Measurements from ENCODE around the gene TM9SF1.

The TM9SF1 gene

DNA sequence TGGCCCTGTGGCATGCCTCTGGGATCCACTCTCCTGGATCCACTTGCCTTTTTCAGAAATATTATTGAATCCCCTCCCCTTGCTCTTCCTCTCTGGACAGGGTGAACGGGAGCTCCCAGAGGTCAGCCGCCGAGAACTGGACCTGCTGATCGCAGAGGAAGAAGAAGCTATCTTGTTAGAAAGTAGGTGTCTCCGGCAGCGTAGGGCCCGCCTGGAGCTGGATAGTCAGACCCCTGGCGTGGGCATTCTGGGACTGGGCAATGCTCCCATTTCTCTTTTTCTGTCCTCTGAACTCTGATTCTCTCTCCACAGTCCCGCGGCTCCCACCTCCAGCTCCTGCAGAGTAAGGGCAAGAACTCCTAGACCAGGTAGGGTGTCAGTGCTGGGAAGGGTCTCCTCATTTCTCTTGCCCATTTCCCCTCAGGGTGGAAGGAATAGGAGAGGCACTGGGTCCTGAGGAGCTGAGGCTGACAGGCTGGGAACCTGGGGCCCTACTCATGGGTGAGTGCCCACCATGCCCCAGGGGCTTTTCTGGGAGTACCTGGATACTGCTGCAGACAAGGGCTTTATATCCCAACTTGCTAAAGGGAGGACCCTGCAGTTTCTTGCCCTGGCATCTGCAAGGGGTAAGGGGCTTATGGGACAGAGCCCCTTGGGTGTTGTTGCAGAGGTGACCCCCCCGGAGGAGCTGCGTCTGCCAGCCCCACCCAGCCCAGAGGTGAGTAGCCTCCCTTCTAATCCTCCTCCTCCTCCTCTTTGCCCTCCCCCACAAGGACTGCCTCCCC lies 18.0 kb downstream of the TM9SF1 start:
- DNase-seq = no peak

GRCh38 chr14:24176599-24176998 lies 18.6 kb downstream of the TM9SF1 start:
- DNase-seq = no peak

DNA sequence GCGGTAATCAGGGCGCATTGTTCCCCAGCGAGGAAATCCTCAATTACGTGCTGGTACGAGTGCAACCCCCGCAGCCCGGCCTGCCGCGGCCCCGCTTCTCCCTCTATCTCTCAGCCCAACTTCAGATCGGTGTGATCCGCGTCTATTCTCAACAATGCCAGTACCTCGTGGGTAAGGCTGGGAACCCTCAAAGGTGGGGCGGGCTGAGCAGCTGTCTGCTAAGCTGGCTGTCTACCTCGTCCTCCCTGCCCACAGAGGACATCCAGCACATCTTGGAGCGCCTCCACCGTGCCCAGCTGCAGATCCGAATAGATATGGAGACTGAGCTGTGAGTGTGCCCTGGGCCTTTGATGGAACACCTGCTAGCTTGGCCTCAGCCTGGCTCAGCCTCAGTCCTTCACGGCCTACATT lies 22.4 kb downstream of the TM9SF1 start:
- no peak for DNase-seq

GRCh38 chr14:24172261-24172860 lies 22.9 kb downstream of the TM9SF1 start:
- no peak for DNase-seq

GRCh38 chr14:24171422-24172260 lies 23.6 kb downstream of the TM9SF1 start, which contains the start of gene REC8:
Gene REC8, plus strand, starts transcription at chr14:24172080. Its CDS starts 473 bp downstream, at chr14:24172553.
- DNase-seq = peak; percentile 87

DNA sequence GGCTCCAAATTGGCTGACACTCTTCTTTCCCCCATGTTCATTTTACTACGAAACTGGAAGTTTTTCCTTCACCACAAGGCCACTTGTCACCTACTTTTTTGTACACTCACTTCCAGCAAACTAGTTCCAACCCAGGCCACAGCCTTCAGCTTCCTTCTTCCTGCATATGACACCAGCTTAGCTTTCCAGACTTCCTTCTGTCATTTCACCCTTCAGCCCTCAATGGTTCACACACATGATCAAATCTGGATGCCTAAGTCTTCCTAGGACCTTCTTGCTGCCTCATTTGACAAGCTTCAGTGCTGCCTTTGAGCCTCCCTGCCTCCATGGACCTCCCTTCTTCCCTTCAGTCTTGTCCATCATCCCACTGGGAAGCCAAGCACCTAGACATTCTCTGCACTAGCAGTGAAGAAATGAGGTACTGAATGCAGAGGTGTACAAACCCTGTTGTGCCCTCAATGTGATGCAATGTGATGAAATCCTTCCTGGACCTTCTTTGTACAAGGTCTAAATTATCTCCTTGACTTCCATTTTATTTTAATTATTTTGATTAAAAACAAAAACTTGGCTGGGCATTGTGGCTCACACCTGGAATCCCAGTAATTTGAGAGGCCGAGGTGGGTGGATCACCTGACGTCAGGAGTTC lies 27.6 kb downstream of the TM9SF1 start:
- DNase-seq = no peak

DNA sequence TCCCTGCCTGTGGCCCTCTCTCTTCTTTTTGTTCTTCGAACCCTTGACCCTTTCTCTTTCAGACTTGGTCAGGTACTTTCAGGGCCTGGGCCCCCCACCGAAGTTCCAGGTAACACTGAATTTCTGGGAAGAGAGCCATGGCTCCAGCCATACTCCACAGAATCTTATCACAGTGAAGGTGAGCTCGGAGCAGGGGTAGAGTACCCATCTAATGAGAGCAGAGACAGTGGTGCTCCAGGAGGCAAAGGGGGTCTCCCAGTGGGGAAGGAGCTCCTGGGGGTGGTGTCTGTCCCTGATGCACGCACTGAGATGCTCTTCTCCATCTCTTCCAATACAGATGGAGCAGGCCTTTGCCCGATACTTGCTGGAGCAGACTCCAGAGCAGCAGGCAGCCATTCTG lies 29.5 kb downstream of the TM9SF1 start:
- DNase-seq = no peak

DNA sequence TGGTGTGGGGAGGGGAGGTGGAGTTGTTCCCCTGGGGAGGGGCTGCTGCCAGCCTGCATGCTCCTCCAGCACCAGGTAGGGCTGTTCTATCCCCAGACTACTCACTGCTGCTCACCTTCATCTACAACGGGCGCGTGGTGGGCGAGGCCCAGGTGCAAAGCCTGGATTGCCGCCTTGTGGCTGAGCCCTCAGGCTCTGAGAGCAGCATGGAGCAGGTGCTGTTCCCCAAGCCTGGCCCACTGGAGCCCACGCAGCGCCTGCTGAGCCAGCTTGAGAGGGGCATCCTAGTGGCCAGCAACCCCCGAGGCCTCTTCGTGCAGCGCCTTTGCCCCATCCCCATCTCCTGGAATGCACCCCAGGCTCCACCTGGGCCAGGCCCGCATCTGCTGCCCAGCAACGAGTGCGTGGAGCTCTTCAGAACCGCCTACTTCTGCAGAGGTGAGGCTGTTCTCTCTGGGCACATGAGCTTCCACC lies 30.7 kb downstream of the TM9SF1 start:
- DNase-seq = no peak

GRCh38 chr14:24162093-24162492 lies 33.1 kb downstream of the TM9SF1 start:
- no peak for DNase-seq

DNA sequence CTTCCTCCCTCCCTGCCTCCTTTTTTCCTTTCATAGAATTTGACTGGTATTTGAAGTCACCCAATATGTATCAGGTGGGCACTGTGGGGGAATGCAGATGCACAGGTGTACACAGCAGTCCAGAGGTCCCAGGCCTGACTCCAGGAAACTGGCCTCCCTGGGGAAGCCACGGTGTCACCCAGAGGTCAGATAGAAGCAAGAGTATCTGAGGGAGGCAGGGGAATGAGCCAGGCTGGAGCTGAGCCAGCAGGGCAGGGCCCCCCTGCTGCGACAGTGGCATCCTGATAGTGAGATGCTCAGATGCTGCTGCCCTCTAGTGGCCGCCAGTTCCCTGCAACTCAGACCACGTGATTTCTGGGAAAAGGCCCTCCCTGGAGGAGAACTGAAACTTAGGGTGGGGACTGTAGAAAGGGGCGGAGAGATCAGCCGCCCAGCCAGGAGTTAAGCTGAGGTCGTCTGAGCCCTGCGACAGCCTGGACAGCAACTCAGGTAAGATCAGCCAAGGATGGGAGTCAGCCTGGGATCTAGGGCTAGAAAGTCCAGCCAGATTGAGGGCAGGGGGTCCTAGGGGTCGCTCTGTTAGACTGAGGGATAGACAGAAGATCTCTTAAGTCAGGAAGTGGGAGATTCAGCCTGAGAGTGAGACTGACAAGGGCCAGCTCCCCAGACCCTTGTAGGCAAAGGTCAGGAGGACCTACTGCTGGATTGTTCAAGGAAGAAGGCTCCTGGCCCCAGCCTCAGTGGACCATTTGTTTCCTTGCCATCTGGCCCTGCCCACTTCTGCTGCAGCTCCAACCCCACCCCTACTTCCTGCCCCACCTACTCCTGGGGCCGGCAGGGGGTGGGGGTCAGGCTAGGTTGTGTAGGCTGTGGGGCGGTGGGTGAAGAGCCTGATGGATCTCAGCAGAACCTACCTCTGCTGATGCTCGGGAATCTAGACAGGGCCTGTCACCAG lies 34.1 kb downstream of the TM9SF1 start, which contains the start of gene IRF9:
TSS of gene IRF9 (plus strand) at position 416 of the 955 bp plus-strand sequence. CDS start 880 bp downstream, outside the sequence.
- peak; percentile 100 for DNase-seq

- DNase-seq = no peak
Observed at GRCh38 chr14:24160499-24160849, 34.8 kb downstream of the TM9SF1 start.

DNA sequence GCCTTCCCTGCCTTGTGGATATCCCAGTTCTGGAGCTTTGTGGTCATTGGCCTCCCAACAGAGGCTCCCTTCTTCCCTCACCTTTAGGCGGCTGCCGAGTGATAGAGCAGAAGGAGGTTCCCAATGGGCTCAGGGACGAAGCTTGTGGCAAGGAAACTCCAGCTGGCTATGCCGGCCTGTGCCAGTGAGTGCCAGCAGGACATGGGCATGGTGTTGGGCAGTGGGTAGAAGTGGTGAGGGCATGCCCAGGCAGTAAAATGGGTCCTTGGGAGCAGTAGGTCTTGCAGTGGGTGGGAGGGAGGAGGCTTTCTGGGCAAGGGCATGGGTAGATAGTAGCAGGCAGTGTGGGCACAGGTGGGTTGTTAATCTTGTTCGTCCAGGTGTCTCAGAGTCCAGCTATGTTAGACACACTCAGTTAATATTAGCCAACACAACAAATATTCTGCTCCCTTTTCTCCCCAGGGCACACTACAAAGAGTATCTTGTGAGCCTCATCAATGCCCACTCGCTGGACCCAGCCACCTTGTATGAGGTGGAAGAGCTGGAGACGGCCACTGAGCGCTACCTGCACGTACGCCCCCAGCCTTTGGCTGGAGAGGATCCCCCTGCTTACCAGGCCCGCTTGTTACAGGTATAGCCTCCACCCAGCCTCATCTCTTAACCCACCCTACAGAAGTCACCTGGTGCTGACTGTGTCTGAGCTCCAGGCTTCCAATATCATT lies 35.3 kb downstream of the TM9SF1 start:
- no peak for DNase-seq

DNA sequence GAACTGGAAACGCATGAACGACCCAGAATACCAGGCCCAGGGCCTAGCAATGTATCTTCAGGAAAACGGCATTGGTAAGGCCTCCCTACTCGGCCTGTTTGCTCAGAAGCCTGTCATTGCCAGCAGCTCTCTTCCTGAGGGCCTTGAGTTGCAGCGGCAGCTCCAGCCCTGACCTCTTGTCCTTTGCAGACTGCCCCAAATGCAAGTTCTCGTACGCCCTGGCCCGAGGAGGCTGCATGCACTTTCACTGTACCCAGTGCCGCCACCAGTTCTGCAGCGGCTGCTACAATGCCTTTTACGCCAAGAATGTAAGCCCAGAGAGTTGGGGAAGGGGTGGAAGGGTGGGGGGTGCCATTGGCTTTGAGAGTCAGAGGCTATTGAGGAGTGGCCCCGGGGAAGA lies 37.9 kb downstream of the TM9SF1 start:
- DNase-seq = no peak

GRCh38 chr14:24156840-24157239 lies 38.4 kb downstream of the TM9SF1 start:
- DNase-seq = no peak

- no peak for DNase-seq
Observed at GRCh38 chr14:24155100-24155499, 40.1 kb downstream of the TM9SF1 start.

- DNase-seq = no peak
Observed at GRCh38 chr14:24151404-24152080, 43.7 kb downstream of the TM9SF1 start.

DNA sequence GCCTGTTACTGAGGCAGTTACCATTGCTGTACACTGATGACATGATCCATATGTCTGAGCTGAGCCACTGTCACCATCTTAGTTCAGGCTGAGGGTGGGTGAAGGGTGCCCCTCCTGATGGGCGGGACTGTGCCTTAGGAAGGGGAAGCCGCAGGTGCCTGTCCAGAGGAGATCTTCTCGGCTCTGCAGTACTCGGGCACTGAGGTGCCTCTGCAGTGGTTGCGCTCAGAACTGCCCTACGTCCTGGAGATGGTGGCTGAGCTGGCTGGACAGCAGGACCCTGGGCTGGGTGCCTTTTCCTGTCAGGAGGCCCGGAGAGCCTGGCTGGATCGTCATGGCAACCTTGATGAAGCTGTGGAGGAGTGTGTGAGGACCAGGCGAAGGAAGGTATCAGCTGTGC lies 44.2 kb downstream of the TM9SF1 start:
- DNase-seq = no peak

DNA sequence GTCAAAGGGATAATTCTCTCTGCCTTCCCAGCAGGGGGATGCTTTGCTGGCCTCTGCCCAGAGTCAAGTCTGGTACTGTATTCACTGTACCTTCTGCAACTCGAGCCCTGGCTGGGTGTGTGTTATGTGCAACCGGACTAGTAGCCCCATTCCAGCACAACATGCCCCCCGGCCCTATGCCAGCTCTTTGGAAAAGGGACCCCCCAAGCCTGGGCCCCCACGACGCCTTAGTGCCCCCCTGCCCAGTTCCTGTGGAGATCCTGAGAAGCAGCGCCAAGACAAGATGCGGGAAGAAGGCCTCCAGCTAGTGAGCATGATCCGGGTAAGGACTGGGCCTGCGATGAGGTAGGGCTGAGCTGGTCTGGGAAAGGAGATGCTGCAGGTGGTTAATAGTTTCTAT lies 44.7 kb downstream of the TM9SF1 start:
- DNase-seq = no peak

DNA sequence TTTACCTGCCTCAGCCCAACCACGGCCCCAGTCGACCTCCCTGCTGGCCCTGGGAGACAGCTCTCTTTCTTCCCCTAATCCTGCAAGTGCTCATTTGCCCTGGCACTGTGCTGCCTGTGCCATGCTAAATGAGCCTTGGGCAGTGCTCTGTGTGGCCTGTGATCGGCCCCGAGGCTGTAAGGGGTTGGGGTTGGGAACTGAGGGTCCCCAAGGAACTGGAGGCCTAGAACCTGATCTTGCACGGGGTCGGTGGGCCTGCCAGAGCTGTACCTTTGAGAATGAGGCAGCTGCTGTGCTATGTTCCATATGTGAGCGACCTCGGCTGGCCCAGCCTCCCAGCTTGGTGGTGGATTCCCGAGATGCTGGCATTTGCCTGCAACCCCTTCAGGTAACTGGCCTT lies 45.2 kb downstream of the TM9SF1 start:
- DNase-seq = no peak

DNA sequence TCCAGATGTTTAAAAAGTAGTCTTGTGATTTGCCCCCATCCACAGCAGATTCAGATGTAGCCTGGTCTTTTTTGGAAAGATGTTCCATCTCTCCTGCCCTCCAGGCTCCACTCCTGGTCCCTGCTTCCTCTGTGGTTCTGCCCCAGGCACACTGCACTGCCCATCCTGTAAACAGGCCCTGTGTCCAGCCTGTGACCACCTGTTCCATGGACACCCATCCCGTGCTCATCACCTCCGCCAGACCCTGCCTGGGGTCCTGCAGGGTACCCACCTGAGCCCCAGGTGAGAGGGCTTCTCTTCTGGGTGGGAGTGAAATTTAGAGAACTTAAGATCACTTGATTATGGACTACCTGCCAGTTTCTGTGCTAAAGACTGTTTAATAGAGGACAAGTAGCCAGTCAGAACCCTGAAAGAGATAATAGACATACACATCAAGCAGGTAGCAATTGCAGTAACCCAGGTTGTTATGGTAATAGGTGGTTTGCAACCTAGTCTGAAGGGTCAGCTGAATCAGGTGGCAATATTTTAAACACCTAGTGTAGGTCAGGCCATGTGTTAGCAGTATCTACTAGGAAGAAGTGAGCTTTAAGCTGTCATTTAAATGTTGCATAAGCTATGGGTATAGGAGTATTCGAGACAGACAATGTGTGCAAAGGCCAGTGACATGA lies 45.8 kb downstream of the TM9SF1 start:
- DNase-seq = no peak
